Motor neuron (in vitro differentiated cells): Measurements from ENCODE around the gene CCNK. TPM values are rescaled to one million over a fixed set of nuclear protein-coding genes. Genes with fewer than 3 reads are reported as not detected.

Experiments used
- ATAC-seq, 8 experiments: fragments of 200-7000 bp; cut with Tn5 transposase; replicated peaks in 6 of 8; 2 replicates each; pipeline ENCODE4 v1.8.0; 2021; ENCODE audit warnings: mild to moderate bottlenecking in 8 of 8, moderate library complexity in 8 of 8
- H3K27ac ChIP-seq, 2 donors: fragments of 250-450 bp; sonication (Bioruptor Pico); 2 replicates each; pipeline ENCODE4 v1.9.0; 2021; ENCODE audit warnings: antibody characterized with exemption in 2 of 2, mild to moderate bottlenecking in 2 of 2, moderate library complexity in 1 of 2
- H3K4me1 ChIP-seq, 2 donors: fragments of 250-450 bp; sonication (Bioruptor Pico); replicated peaks in 1 of 2; 2 replicates each; pipeline ENCODE4 v1.6.1; 2021; ENCODE audit warnings: antibody characterized with exemption in 2 of 2, mild to moderate bottlenecking in 2 of 2, moderate library complexity in 1 of 2
- H3K4me3 ChIP-seq, 5 donors: fragments of 250-450 bp; sonication (Bioruptor Pico); 2 replicates each; pipeline ENCODE4 v1.9.0; 2021; ENCODE audit warnings: antibody characterized with exemption in 5 of 5, mild to moderate bottlenecking in 5 of 5, moderate library complexity in 4 of 5
- WGBS, 10 experiments: fragments of 450-650 bp; shearing (Covaris generic); methylation state at CpG; one replicate each; pipeline ENCODE4 v1.0.0; 2022; 5-methylcytosine and 5-hydroxymethylcytosine counted together
- in situ Hi-C, 9 experiments: fragments of 400-800 bp; cut with MboI; loops; one replicate each; pipeline ENCODE4 v1.15.0; 2021; ENCODE audit warnings: low sequenced_read_pairs in 9 of 9, low pct_unique_long_range_greater_than_20kb in 2 of 9; ENCODE audit not compliant: unreplicated experiment in 9 of 9
- total RNA-seq, 8 experiments: library from RNA; unstranded; fragments of 300-600 nt; gene quantifications; 2 replicates each; pipeline versions ENCODE4 v1.2.3 to v1.2.4, GENCODE V29; 2022

The CCNK gene
- total RNA-seq, 8 experiments from 2014 or later = 12.5 to 51.8 (median 25.2) TPM

GRCh38 chr14:99502989-99503421 lies 21.8 kb downstream of the CCNK start:
- Histone ChIP-seq H3K4me1 (no peaks in the 10 kb centered on the region), H3K27ac (no peak overlapping the region), H3K4me3 (no peak overlapping the region)
- WGBS, 10 experiments = 80 to 100% (median 91%) methylated on average over 1 to 10 of the region's 14 CpGs; no CpG with 5 or more reads in 6 of the 10 experiments
- in situ Hi-C loops = loop anchor here in 4 of 9 experiments (25.0 kb wide), 3 partner anchors 134 to 409 kb away; partner anchors contain the start of gene HHIPL1 (in 2 of the 4)
- no peak for ATAC-seq

- in situ Hi-C loops = loop anchor here in 4 of 9 experiments (25.0 kb wide), 3 partner anchors 133 to 408 kb away; partner anchors contain the start of gene HHIPL1 (in 2 of the 4)
- Histone ChIP-seq H3K4me3 (no peak overlapping the region), H3K27ac (no peak overlapping the region), H3K4me1 (no peaks in the 10 kb centered on the region)
- no peak for ATAC-seq
- 78 to 100% (median 98%) methylated on average over 1 to 3 of the region's 4 CpGs; no CpG with 5 or more reads in 2 of the 10 experiments for WGBS, 10 experiments
Observed at GRCh38 chr14:99503848-99504453, 22.7 kb downstream of the CCNK start.

GRCh38 chr14:99505089-99505488 lies 23.9 kb downstream of the CCNK start:
- in situ Hi-C loops = loop anchor here in 4 of 9 experiments (25.0 kb wide), 3 partner anchors 132 to 407 kb away; partner anchors contain the start of gene HHIPL1 (in 2 of the 4)
- no peak overlapping the region for H3K4me3 ChIP-seq
- no peaks in the 10 kb centered on the region for H3K4me1 ChIP-seq
- no peak overlapping the region for H3K27ac ChIP-seq
- 91 to 100% (median 100%) methylated on average over 1 to 5 of the region's 5 CpGs; no CpG with 5 or more reads in 3 of the 10 experiments for WGBS, 10 experiments
- ATAC-seq = no peak

GRCh38 chr14:99506276-99506675 lies 25.1 kb downstream of the CCNK start:
- WGBS, 10 experiments = 83 to 100% (median 97%) methylated on average over 1 to 6 of the region's 6 CpGs; no CpG with 5 or more reads in 4 of the 10 experiments
- in situ Hi-C loops = loop anchor here in 4 of 9 experiments (25.0 kb wide), 3 partner anchors 131 to 406 kb away; partner anchors contain the start of gene HHIPL1 (in 2 of the 4)
- Histone ChIP-seq H3K4me1 (peaks cover 0 to 4% of the 10 kb centered on the region in 2 donors), H3K27ac (no peak overlapping the region), H3K4me3 (no peak overlapping the region)
- ATAC-seq = peak in 1 of 8 experiments; percentile 39

GRCh38 chr14:99507860-99508640 lies 26.8 kb downstream of the CCNK start:
- no peak overlapping the region for H3K4me3 ChIP-seq
- WGBS, 10 experiments = 44 to 100% (median 91%) methylated on average over 1 to 6 of the region's 13 CpGs; no CpG with 5 or more reads in 1 of the 10 experiments
- H3K27ac ChIP-seq = no peak overlapping the region
- peaks cover 4 to 5% of the 10 kb centered on the region in 2 donors for H3K4me1 ChIP-seq
- peak in 1 of 8 experiments; percentile 11 for ATAC-seq
- in situ Hi-C loops = loop anchor here in 4 of 9 experiments (25.0 kb wide), 3 partner anchors 129 to 404 kb away; partner anchors contain the start of gene HHIPL1 (in 2 of the 4)

- Histone ChIP-seq H3K4me1 (peaks cover 4 to 5% of the 10 kb centered on the region in 2 donors), H3K27ac (no peak overlapping the region), H3K4me3 (no peak overlapping the region)
- WGBS, 10 experiments = 79 to 100% (median 86%) methylated on average over 1 to 17 of the region's 23 CpGs; no CpG with 5 or more reads in 3 of the 10 experiments
- in situ Hi-C loops = loop anchor here in 4 of 9 experiments (25.0 kb wide), 3 partner anchors 128 to 403 kb away; partner anchors contain the start of gene HHIPL1 (in 2 of the 4)
- ATAC-seq = peak in 4 of 8 experiments; percentile 14 to 23 (median 16)
Observed at GRCh38 chr14:99508896-99509629, 27.9 kb downstream of the CCNK start.

GRCh38 chr14:99509871-99510555 lies 28.8 kb downstream of the CCNK start:
- ATAC-seq = peak in 4 of 8 experiments; percentile 12 to 27 (median 22)
- 80 to 95% (median 82%) methylated on average over 2 to 6 of the region's 27 CpGs; no CpG with 5 or more reads in 6 of the 10 experiments for WGBS, 10 experiments
- Histone ChIP-seq H3K27ac (no peak overlapping the region), H3K4me1 (peaks cover 4 to 5% of the 10 kb centered on the region in 2 donors), H3K4me3 (no peak overlapping the region)
- in situ Hi-C loops = loop anchor here in 4 of 9 experiments (10.0 to 25.0 kb wide), 4 partner anchors 125 to 402 kb away; partner anchors contain the start of gene HHIPL1 (in 2 of the 4)

GRCh38 chr14:99510556-99511139 lies 29.4 kb downstream of the CCNK start:
- 43 to 100% (median 83%) methylated on average over 1 to 6 of the region's 15 CpGs; no CpG with 5 or more reads in 2 of the 10 experiments for WGBS, 10 experiments
- no peak for ATAC-seq
- H3K4me3 ChIP-seq = no peak overlapping the region
- H3K4me1 ChIP-seq = peaks cover 4 to 5% of the 10 kb centered on the region in 2 donors
- in situ Hi-C loops = loop anchor here in 4 of 9 experiments (10.0 to 25.0 kb wide), 4 partner anchors 124 to 402 kb away; partner anchors contain the start of gene HHIPL1 (in 2 of the 4)
- H3K27ac ChIP-seq = no peak overlapping the region

- in situ Hi-C loops = loop anchor here in 4 of 9 experiments (10.0 to 25.0 kb wide), 4 partner anchors 123 to 401 kb away; partner anchors contain the start of gene HHIPL1 (in 2 of the 4)
- peak in 4 of 8 experiments; percentile 40 to 61 (median 48) for ATAC-seq
- Histone ChIP-seq H3K4me1 (peaks cover 4 to 5% of the 10 kb centered on the region in 2 donors), H3K4me3 (no peak overlapping the region), H3K27ac (no peak overlapping the region)
- 14 to 94% (median 68%) methylated on average over 1 to 9 of the region's 12 CpGs; no CpG with 5 or more reads in 3 of the 10 experiments for WGBS, 10 experiments
Observed at GRCh38 chr14:99511421-99512109, 30.4 kb downstream of the CCNK start.

GRCh38 chr14:99512110-99512449 lies 30.9 kb downstream of the CCNK start:
- Histone ChIP-seq H3K4me1 (peaks cover 4 to 5% of the 10 kb centered on the region in 2 donors), H3K4me3 (no peak overlapping the region), H3K27ac (no peak overlapping the region)
- 51 to 92% (median 84%) methylated on average over 2 to 9 of the region's 10 CpGs; no CpG with 5 or more reads in 3 of the 10 experiments for WGBS, 10 experiments
- in situ Hi-C loops = loop anchor here in 4 of 9 experiments (10.0 to 25.0 kb wide), 4 partner anchors 123 to 400 kb away; partner anchors contain the start of gene HHIPL1 (in 2 of the 4)
- no peak for ATAC-seq
